PFSK-1 (cell line): ENCODE results near the gene MYL5.

Experiments used
- FOXP2 ChIP-seq: optimal IDR thresholded peaks from 2 replicates; pipeline ENCODE3; 2011; ENCODE audit warnings: borderline replicate concordance, control low read depth, inconsistent platforms; ENCODE audit not compliant: insufficient read depth; ENCODE audit errors: extremely low read length, extremely low read depth
- POLR2AphosphoS5 ChIP-seq: IDR thresholded peaks from 2 replicates; pipeline ENCODE4 v1.6.1; 2012; ENCODE audit warnings: low read depth, mild to moderate bottlenecking, control low read depth, low read length, moderate library complexity
- REST ChIP-seq, 2 experiments: IDR thresholded peaks; 2 replicates each; pipeline versions ENCODE4 v1.6.1 to v1.8.0; 2011 to 2012; ENCODE audit warnings: low read depth in 2 of 2, low read length in 2 of 2, control low read depth in 1 of 2, inconsistent platforms in 1 of 2, mild to moderate bottlenecking in 1 of 2, moderate library complexity in 1 of 2; ENCODE audit not compliant: insufficient read depth in 1 of 2
- SIN3A ChIP-seq: IDR thresholded peaks from 2 replicates; pipeline ENCODE4 v1.6.1; 2012; ENCODE audit warnings: mild to moderate bottlenecking, low read length, moderate library complexity, borderline replicate concordance; ENCODE audit not compliant: insufficient read depth
- TAF1 ChIP-seq: IDR thresholded peaks from 2 replicates; pipeline ENCODE4 v1.6.1; 2012; ENCODE audit warnings: low read length, control low read depth, borderline replicate concordance; ENCODE audit not compliant: insufficient read depth

MYL5 gene

DNA sequence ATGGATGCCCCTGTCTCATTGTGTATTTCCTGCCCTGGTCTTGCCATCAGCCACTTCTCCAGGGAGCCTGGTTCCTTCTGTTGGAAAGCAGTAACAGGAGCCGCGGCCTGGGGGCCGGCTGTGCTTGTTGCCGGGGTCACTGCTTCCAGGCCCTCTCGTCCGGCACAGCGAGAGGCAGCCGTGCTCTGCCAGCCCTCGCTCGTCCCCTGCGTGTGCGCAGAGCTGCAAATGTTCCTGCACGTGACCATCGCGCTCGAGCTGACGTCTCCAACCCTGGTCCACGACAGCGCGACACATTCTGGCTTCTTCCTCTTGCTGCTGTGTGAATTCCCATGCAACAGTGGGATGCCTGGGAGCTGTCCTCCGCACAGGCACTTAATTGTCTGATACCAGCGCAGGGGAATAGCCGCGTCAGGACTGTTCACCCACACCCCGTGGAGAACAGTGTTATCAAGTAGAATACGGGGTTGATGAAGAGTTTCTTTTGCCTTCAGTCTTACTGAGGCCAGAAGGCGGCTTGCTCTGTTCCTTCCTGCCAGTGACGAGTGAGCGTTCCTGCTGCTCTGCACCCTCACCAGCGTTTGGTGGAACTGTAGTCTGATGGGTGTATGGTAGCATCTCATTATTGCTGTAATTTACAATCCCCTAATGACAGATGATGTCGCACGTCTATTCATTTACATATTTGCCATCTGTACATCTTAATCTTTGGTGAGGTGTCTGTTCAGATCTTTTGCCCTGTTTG is 36.6 kb upstream of the MYL5 start:
- no peak for TF ChIP-seq POLR2AphosphoS5
- TF ChIP-seq REST (IDR thresholded peaks at IDR 0.05; ENCODE audit: insufficient read depth in 1 of 2, low read depth in 2 of 2, low read length in 2 of 2): no peak
- TF ChIP-seq TAF1: no peak
- TF ChIP-seq FOXP2: no peak
- no peak for TF ChIP-seq SIN3A

- TF ChIP-seq TAF1 (no peak), REST (IDR thresholded peaks at IDR 0.05; ENCODE audit: insufficient read depth in 1 of 2, low read depth in 2 of 2, low read length in 2 of 2) (no peak), SIN3A (no peak), POLR2AphosphoS5 (no peak), FOXP2 (no peak)
Observed at GRCh38 chr4:646460-646859, 27.9 kb upstream of the MYL5 start.

DNA sequence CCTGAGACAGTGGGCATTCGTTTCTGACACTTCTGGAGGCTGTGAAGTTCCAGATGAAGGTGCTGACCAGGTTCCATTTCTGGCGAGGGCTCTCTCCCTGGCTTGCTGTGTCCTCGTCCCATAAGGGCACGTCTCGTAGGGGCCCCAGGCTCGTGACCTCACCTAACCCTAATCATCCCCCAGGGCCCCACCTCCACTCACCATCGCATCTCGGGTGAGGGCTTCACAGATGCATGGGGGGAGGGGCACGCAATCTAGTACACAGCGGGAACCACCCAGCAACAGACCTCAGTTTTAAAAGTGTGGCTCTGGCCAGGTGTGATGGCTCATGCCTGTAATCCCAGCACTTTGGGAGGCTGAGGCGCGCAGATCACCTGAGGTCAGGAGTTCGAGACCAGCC is 26.9 kb upstream of the MYL5 start:
- TF ChIP-seq REST (IDR thresholded peaks at IDR 0.05; ENCODE audit: insufficient read depth in 1 of 2, low read depth in 2 of 2, low read length in 2 of 2) (no peak), FOXP2 (no peak), TAF1 (no peak), SIN3A (no peak), POLR2AphosphoS5 (no peak)

GRCh38 chr4:648579-649292 is 25.6 kb upstream of the MYL5 start:
- no peak for TF ChIP-seq TAF1
- no peak for TF ChIP-seq SIN3A
- TF ChIP-seq FOXP2: no peak
- TF ChIP-seq REST (IDR thresholded peaks at IDR 0.05; ENCODE audit: insufficient read depth in 1 of 2, low read depth in 2 of 2, low read length in 2 of 2): no peak
- no peak for TF ChIP-seq POLR2AphosphoS5

GRCh38 chr4:649293-649625 is 25.1 kb upstream of the MYL5 start:
- TF ChIP-seq POLR2AphosphoS5 (no peak), REST (IDR thresholded peaks at IDR 0.05; ENCODE audit: insufficient read depth in 1 of 2, low read depth in 2 of 2, low read length in 2 of 2) (no peak), SIN3A (no peak), TAF1 (no peak), FOXP2 (no peak)
